ACC112 (cell line): ENCODE data around the gene FAM186B.

ENCODE experiments used
- H2AFZ ChIP-seq: fragments of 200-600 bp; sonication (generic); one replicate; pipeline ENCODE4 v1.6.0; 2017; ENCODE audit warnings: antibody characterized with exemption, low read length; ENCODE audit not compliant: unreplicated experiment
- H3K27ac ChIP-seq: fragments of 200-600 bp; sonication (generic); 2 replicates; pipeline ENCODE4 v1.5.1; 2014; ENCODE audit warnings: low read depth, mild to moderate bottlenecking, antibody characterized with exemption, low read length, moderate library complexity
- H3K27me3 ChIP-seq: fragments of 200-600 bp; sonication (generic); 2 replicates; pipeline ENCODE4 v1.6.1; 2014; ENCODE audit warnings: mild to moderate bottlenecking, antibody characterized with exemption, low read length, moderate library complexity, mixed read lengths; ENCODE audit not compliant: insufficient read depth
- H3K36me3 ChIP-seq: fragments of 200-600 bp; sonication (generic); 2 replicates; pipeline ENCODE4 v1.6.1; 2016; ENCODE audit warnings: mild to moderate bottlenecking, antibody characterized with exemption, low read length, moderate library complexity, mixed read lengths; ENCODE audit not compliant: insufficient read depth
- H3K4me1 ChIP-seq: fragments of 200-600 bp; sonication (generic); one replicate; pipeline ENCODE4 v1.6.1; 2016; ENCODE audit warnings: low read length, mixed read lengths; ENCODE audit not compliant: insufficient read depth, unreplicated experiment, control insufficient read depth
- H3K4me3 ChIP-seq: fragments of 200-600 bp; sonication (generic); 2 replicates; pipeline ENCODE4 v1.5.1; 2014; ENCODE audit warnings: mild to moderate bottlenecking, low read depth, low read length
- H3K79me2 ChIP-seq: fragments of 200-600 bp; sonication (generic); one replicate; pipeline ENCODE4 v1.6.0; 2016; ENCODE audit warnings: low read length; ENCODE audit not compliant: control insufficient read depth, unreplicated experiment, insufficient read depth

The FAM186B gene

GRCh38 chr12:49584591-49584990 is 20.8 kb downstream of the FAM186B start:
- no peaks in the 10 kb centered on the region for H3K27me3 ChIP-seq
- H3K4me3 ChIP-seq = no peak overlapping the region
- H3K4me1 ChIP-seq = peaks cover 11% of the 10 kb centered on the region
- no peaks in the 10 kb centered on the region for H3K79me2 ChIP-seq
- H2AFZ ChIP-seq = no peak overlapping the region
- no peaks in the 10 kb centered on the region for H3K36me3 ChIP-seq
- H3K27ac ChIP-seq = no peak overlapping the region

GRCh38 chr12:49583366-49584094 is 21.9 kb downstream of the FAM186B start:
- Histone ChIP-seq H3K27me3 (no peaks in the 10 kb centered on the region), H2AFZ (no peak overlapping the region), H3K79me2 (no peaks in the 10 kb centered on the region), H3K4me1 (peaks cover 3% of the 10 kb centered on the region), H3K36me3 (no peaks in the 10 kb centered on the region), H3K27ac (no peak overlapping the region), H3K4me3 (no peak overlapping the region)

GRCh38 chr12:49582850-49583249 is 22.6 kb downstream of the FAM186B start:
- Histone ChIP-seq H3K79me2 (no peaks in the 10 kb centered on the region), H3K36me3 (no peaks in the 10 kb centered on the region), H3K4me3 (no peak overlapping the region), H2AFZ (no peak overlapping the region), H3K4me1 (no peaks in the 10 kb centered on the region), H3K27ac (no peak overlapping the region), H3K27me3 (no peaks in the 10 kb centered on the region)

GRCh38 chr12:49582201-49582600 is 23.2 kb downstream of the FAM186B start:
- H2AFZ ChIP-seq = no peak overlapping the region
- H3K27ac ChIP-seq = no peak overlapping the region

GRCh38 chr12:49580572-49581535 is 24.6 kb downstream of the FAM186B start:
- Histone ChIP-seq H3K4me3 (no peak overlapping the region), H3K27me3 (no peaks in the 10 kb centered on the region), H3K79me2 (no peaks in the 10 kb centered on the region), H3K36me3 (no peaks in the 10 kb centered on the region), H2AFZ (no peak overlapping the region), H3K4me1 (no peaks in the 10 kb centered on the region), H3K27ac (no peak overlapping the region)

More at GRCh38 chr12:49582201-49582600, 23.2 kb downstream of the FAM186B start:
- no peak overlapping the region for H3K4me3 ChIP-seq
- no peaks in the 10 kb centered on the region for H3K36me3 ChIP-seq
- no peaks in the 10 kb centered on the region for H3K27me3 ChIP-seq
- no peaks in the 10 kb centered on the region for H3K79me2 ChIP-seq
- no peaks in the 10 kb centered on the region for H3K4me1 ChIP-seq

GRCh38 chr12:49578471-49579112 is 26.8 kb downstream of the FAM186B start:
- Histone ChIP-seq H3K36me3 (no peaks in the 10 kb centered on the region), H3K27me3 (no peaks in the 10 kb centered on the region), H2AFZ (no peak overlapping the region), H3K4me3 (no peak overlapping the region), H3K4me1 (no peaks in the 10 kb centered on the region), H3K79me2 (no peaks in the 10 kb centered on the region), H3K27ac (no peak overlapping the region)

- Histone ChIP-seq H3K79me2 (no peaks in the 10 kb centered on the region), H3K4me1 (no peaks in the 10 kb centered on the region), H2AFZ (no peak overlapping the region), H3K27ac (no peak overlapping the region), H3K27me3 (no peaks in the 10 kb centered on the region), H3K36me3 (no peaks in the 10 kb centered on the region), H3K4me3 (no peak overlapping the region)
Observed at GRCh38 chr12:49577589-49578315, 27.7 kb downstream of the FAM186B start.

- Histone ChIP-seq H3K79me2 (peaks cover 28% of the 10 kb centered on the region), H3K27me3 (no peaks in the 10 kb centered on the region), H3K4me1 (peaks cover 6% of the 10 kb centered on the region), H2AFZ (peak overlapping the region; percentile 80), H3K36me3 (no peaks in the 10 kb centered on the region; the same call in 1 of the 2 replicates), H3K4me3 (peak overlapping the region; percentile 91), H3K27ac (peak overlapping the region; percentile 73)
Observed at GRCh38 chr12:49568442-49569162, 36.8 kb downstream of the FAM186B start.

- Histone ChIP-seq H3K27ac (peak within 1 kb of the TSS; percentile 73), H3K79me2 (peaks cover 28% of the 10 kb centered on the region), H3K27me3 (no peaks in the 10 kb centered on the region), H2AFZ (peak within 1 kb of the TSS; percentile 93), H3K4me1 (peaks cover 6% of the 10 kb centered on the region), H3K36me3 (no peaks in the 10 kb centered on the region; the same call in 1 of the 2 replicates), H3K4me3 (peak within 1 kb of the TSS; percentile 91)
Observed at GRCh38 chr12:49567611-49568441, 37.6 kb downstream of the FAM186B start, which contains the start of gene MCRS1. Gene MCRS1 (minus strand): TSS chr12:49568142. CDS start chr12:49566731, 1,411 bp downstream.
